Lower leg skin (tissue), 3 donors: ENCODE results near the gene CCL24.

Source experiments
- CTCF ChIP-seq, 3 donors: fragments of 450-650 bp; IDR thresholded peaks; one replicate each; pipeline ENCODE4 v1.5.1; 2016; ENCODE audit warnings: antibody characterized with exemption in 3 of 3, mild to moderate bottlenecking in 3 of 3, moderate library complexity in 2 of 3
- POLR2A ChIP-seq, 2 donors: fragments of 450-650 bp; IDR thresholded peaks; one replicate each; pipeline ENCODE4 v1.6.1; 2016 to 2017; ENCODE audit warnings: antibody characterized with exemption in 2 of 2, mild to moderate bottlenecking in 1 of 2, moderate library complexity in 1 of 2

- TF ChIP-seq CTCF (IDR thresholded peaks at IDR 0.05) = no peak
- no peak for TF ChIP-seq POLR2A (IDR thresholded peaks at IDR 0.05)
Measured at GRCh38 chr7:75823198-75823910, 9.7 kb upstream of the CCL24 start.
